HepG2 (cell line): ENCODE measurements around the gene TIMELESS. TPM values are rescaled to one million over a fixed set of nuclear protein-coding genes. Genes with fewer than 3 reads are reported as not detected.

Source experiments
- BCL3 ChIP-seq: sonication (generic); formaldehyde crosslinking; IDR thresholded peaks from 2 replicates; pipeline ENCODE4 v1.5.1; 2020; ENCODE audit warnings: mild to moderate bottlenecking, missing genetic modification reagents, moderate library complexity
- LRRFIP1 ChIP-seq: sonication (generic); formaldehyde crosslinking; conservative IDR thresholded peaks from 2 replicates; pipeline ENCODE4 v1.4.0; 2020; ENCODE audit warnings: missing genetic modification reagents
- MYPOP ChIP-seq: sonication (generic); formaldehyde crosslinking; IDR thresholded peaks from 2 replicates; pipeline ENCODE4 v1.8.1; 2023; ENCODE audit warnings: mild to moderate bottlenecking, moderate library complexity, missing genetic modification reagents
- NFKB2 ChIP-seq: sonication (generic); formaldehyde crosslinking; IDR thresholded peaks from 2 replicates; pipeline ENCODE4 v1.4.0; 2020; ENCODE audit warnings: missing genetic modification reagents, borderline replicate concordance
- PITX1 ChIP-seq: sonication (generic); formaldehyde crosslinking; IDR thresholded peaks from 2 replicates; pipeline ENCODE4 v1.5.1; 2020; ENCODE audit warnings: mild to moderate bottlenecking, missing genetic modification reagents
- REPIN1 ChIP-seq: sonication (generic); formaldehyde crosslinking; IDR thresholded peaks from 2 replicates; pipeline ENCODE4 v1.8.0; 2022; ENCODE audit warnings: missing genetic modification reagents, low read depth, mild to moderate bottlenecking, borderline replicate concordance
- RFXAP ChIP-seq: sonication (generic); formaldehyde crosslinking; IDR thresholded peaks from 2 replicates; pipeline ENCODE4 v1.4.0; 2020; ENCODE audit warnings: missing genetic modification reagents, borderline replicate concordance
- RXRA ChIP-seq: sonication (generic); formaldehyde crosslinking; IDR thresholded peaks from 2 replicates; pipeline ENCODE4 v1.5.1; 2020; ENCODE audit warnings: missing genetic modification reagents
- TCF7L2 ChIP-seq: IDR thresholded peaks from 2 replicates; pipeline ENCODE4 v1.6.1; 2011; ENCODE audit warnings: mild to moderate bottlenecking, low read depth, low read length, moderate library complexity
- ZBTB39 ChIP-seq: sonication (generic); formaldehyde crosslinking; IDR thresholded peaks from 2 replicates; pipeline ENCODE4 v1.5.0; 2020; ENCODE audit warnings: missing genetic modification reagents
- ZNF124 ChIP-seq: sonication (generic); formaldehyde crosslinking; IDR thresholded peaks from 2 replicates; pipeline ENCODE4 v1.4.0; 2020; ENCODE audit warnings: missing genetic modification reagents
- ZNF138 ChIP-seq: sonication (generic); formaldehyde crosslinking; IDR thresholded peaks from 2 replicates; pipeline ENCODE4 v1.5.0; 2020; ENCODE audit warnings: mild to moderate bottlenecking, low read depth, missing genetic modification reagents
- ZNF296 ChIP-seq: sonication (generic); formaldehyde crosslinking; conservative IDR thresholded peaks from 2 replicates; pipeline ENCODE4 v1.5.0; 2020; ENCODE audit warnings: mild to moderate bottlenecking, missing genetic modification reagents
- ZNF460 ChIP-seq: sonication (generic); formaldehyde crosslinking; IDR thresholded peaks from 2 replicates; pipeline ENCODE4 v1.5.1; 2020; ENCODE audit warnings: missing genetic modification reagents, mild to moderate bottlenecking, borderline replicate concordance
- polyA plus RNA-seq, 8 experiments: library from polyadenylated mRNA; depleted of rRNA in 3 of 8; stranded (reverse) in 7 of 8; unstranded in 1 of 8; fragments of >200 nt; fragmentation: Illumina TruSeq in 4 of 8; extraction: Trizol in 4 of 8; gene quantifications; 2 replicates each; pipeline versions ENCODE4 v1.2.1 to v1.2.3, GENCODE V29; 2011 to 2016; ENCODE audit warnings: low read depth in 4 of 8, missing spikeins in 1 of 8, mixed read lengths in 1 of 8; ENCODE audit not compliant: insufficient read depth in 1 of 8
- total RNA-seq, 5 experiments: library from RNA; depleted of rRNA; stranded (reverse); fragments of >200 nt; fragmentation: Illumina TruSeq; extraction: Trizol; gene quantifications; 2 replicates each; pipeline ENCODE4 v1.2.3, GENCODE V29; 2016; ENCODE audit warnings: low read depth in 1 of 5
- TF ChIP-seq, protein P1 (sequence below): sonication (generic); formaldehyde crosslinking; IDR thresholded peaks from 2 replicates; pipeline ENCODE4 v1.8.0; 2022; ENCODE audit warnings: mild to moderate bottlenecking, missing genetic modification reagents, moderate library complexity
- TF ChIP-seq, protein P2 (sequence below): sonication (generic); formaldehyde crosslinking; IDR thresholded peaks from 2 replicates; pipeline ENCODE4 v1.5.1; 2020; ENCODE audit warnings: missing genetic modification reagents, mild to moderate bottlenecking, borderline replicate concordance

The TIMELESS gene
- total and polyA plus RNA-seq, 2 of the 13 experiments (the other 11 are each of a cell fraction or from before 2014, with no cell fraction given), result 4.0 to 20.3 TPM

- TF ChIP-seq ZNF296 (no peak), REPIN1 (peak; percentile 94), PITX1 (CRISPR knock-in tag) (peak; percentile 58), MYPOP (peak; percentile 91), LRRFIP1 (CRISPR knock-in tag) (no peak), TCF7L2 (no peak), ZBTB39 (CRISPR knock-in tag) (peak; percentile 66; the same call in 1 of the 2 replicates), NFKB2 (CRISPR knock-in tag) (peak; percentile 91; the same call in 1 of the 2 replicates), ZNF460 (CRISPR knock-in tag) (no peak), RFXAP (CRISPR knock-in tag) (peak; percentile 80), RXRA (CRISPR knock-in tag) (peak; percentile 60; the same call in 1 of the 2 replicates), BCL3 (CRISPR knock-in tag) (peak; percentile 78; the same call in 1 of the 2 replicates), ZNF124 (CRISPR knock-in tag) (peak; percentile 80), ZNF138 (CRISPR knock-in tag) (0 out of 2 replicates have a peak, but pooled peaks have one; percentile 71)
- TF ChIP-seq, protein P1, sequence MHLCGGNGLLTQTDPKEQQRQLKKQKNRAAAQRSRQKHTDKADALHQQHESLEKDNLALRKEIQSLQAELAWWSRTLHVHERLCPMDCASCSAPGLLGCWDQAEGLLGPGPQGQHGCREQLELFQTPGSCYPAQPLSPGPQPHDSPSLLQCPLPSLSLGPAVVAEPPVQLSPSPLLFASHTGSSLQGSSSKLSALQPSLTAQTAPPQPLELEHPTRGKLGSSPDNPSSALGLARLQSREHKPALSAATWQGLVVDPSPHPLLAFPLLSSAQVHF (CRISPR knock-in tag), result peak; percentile 78; the same call in 1 of the 2 replicates
- TF ChIP-seq, protein P2, sequence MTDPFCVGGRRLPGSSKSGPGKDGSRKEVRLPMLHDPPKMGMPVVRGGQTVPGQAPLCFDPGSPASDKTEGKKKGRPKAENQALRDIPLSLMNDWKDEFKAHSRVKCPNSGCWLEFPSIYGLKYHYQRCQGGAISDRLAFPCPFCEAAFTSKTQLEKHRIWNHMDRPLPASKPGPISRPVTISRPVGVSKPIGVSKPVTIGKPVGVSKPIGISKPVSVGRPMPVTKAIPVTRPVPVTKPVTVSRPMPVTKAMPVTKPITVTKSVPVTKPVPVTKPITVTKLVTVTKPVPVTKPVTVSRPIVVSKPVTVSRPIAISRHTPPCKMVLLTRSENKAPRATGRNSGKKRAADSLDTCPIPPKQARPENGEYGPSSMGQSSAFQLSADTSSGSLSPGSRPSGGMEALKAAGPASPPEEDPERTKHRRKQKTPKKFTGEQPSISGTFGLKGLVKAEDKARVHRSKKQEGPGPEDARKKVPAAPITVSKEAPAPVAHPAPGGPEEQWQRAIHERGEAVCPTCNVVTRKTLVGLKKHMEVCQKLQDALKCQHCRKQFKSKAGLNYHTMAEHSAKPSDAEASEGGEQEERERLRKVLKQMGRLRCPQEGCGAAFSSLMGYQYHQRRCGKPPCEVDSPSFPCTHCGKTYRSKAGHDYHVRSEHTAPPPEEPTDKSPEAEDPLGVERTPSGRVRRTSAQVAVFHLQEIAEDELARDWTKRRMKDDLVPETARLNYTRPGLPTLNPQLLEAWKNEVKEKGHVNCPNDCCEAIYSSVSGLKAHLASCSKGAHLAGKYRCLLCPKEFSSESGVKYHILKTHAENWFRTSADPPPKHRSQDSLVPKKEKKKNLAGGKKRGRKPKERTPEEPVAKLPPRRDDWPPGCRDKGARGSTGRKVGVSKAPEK (CRISPR knock-in tag), result no peak
Observed at GRCh38 chr12:56448860-56449621, at the start of gene TIMELESS (continued).
